OCI-LY1 (cell line): ENCODE measurements around the gene TPRA1.

Experiments used
- H2AFZ ChIP-seq: fragments of 200-600 bp; sonication (generic), shearing (Covaris generic); 2 replicates; pipeline ENCODE4 v1.6.0; 2014; ENCODE audit warnings: antibody characterized with exemption, mild to moderate bottlenecking, low read length
- H3F3A ChIP-seq: fragments of 200-600 bp; sonication (generic), shearing (Covaris generic); 2 replicates; pipeline ENCODE4 v1.6.0; 2014; ENCODE audit warnings: mild to moderate bottlenecking, antibody characterized with exemption, low read length, moderate library complexity; ENCODE audit not compliant: insufficient read depth
- H3K27ac ChIP-seq: fragments of 200-600 bp; sonication (generic); 2 replicates; pipeline ENCODE4 v1.5.1; 2014; ENCODE audit warnings: low read length, mixed run types, mild to moderate bottlenecking, low read depth; ENCODE audit not compliant: poor library complexity, severe bottlenecking
- H3K27me3 ChIP-seq: fragments of 200-600 bp; sonication (generic); 2 replicates; pipeline ENCODE4 v1.6.0; 2014; ENCODE audit warnings: antibody characterized with exemption, mild to moderate bottlenecking, low read length, moderate library complexity; ENCODE audit not compliant: insufficient read depth
- H3K36me3 ChIP-seq: fragments of 200-600 bp; sonication (generic); 2 replicates; pipeline ENCODE4 v1.6.1; 2014; ENCODE audit warnings: mild to moderate bottlenecking, antibody characterized with exemption, low read length, moderate library complexity, mixed read lengths; ENCODE audit not compliant: insufficient read depth
- H3K4me1 ChIP-seq: fragments of 200-600 bp; sonication (generic); 2 replicates; pipeline ENCODE4 v1.5.1; 2014; ENCODE audit warnings: mild to moderate bottlenecking, low read length, moderate library complexity; ENCODE audit not compliant: insufficient read depth, severe bottlenecking
- H3K4me2 ChIP-seq: fragments of 200-600 bp; sonication (generic), shearing (Covaris generic); 2 replicates; pipeline ENCODE4 v1.6.1; 2014; ENCODE audit warnings: low read length
- H3K4me3 ChIP-seq: fragments of 200-600 bp; sonication (generic); 2 replicates; pipeline ENCODE4 v1.5.1; 2014; ENCODE audit warnings: low read length, low read depth, mild to moderate bottlenecking, mixed read lengths; ENCODE audit not compliant: poor library complexity, severe bottlenecking
- H3K79me2 ChIP-seq: fragments of 200-600 bp; shearing (Covaris generic); 2 replicates; pipeline ENCODE4 v1.6.1; 2016; ENCODE audit warnings: mixed run types, low read length, mixed read lengths; ENCODE audit not compliant: insufficient read depth
- H3K9ac ChIP-seq: fragments of 200-600 bp; sonication (generic), shearing (Covaris generic); 2 replicates; pipeline ENCODE4 v1.6.1; 2014; ENCODE audit warnings: mild to moderate bottlenecking, low read length, mixed read lengths
- H3K9me2 ChIP-seq: fragments of 200-600 bp; sonication (generic), shearing (Covaris generic); 2 replicates; pipeline ENCODE4 v1.6.1; 2014; ENCODE audit warnings: low read depth, mild to moderate bottlenecking, low read length, mixed read lengths
- H3K9me3 ChIP-seq: fragments of 200-600 bp; shearing (Covaris generic); 2 replicates; pipeline ENCODE4 v1.6.1; 2014; ENCODE audit warnings: low read length, mixed read lengths
- H4K20me1 ChIP-seq: fragments of 200-600 bp; sonication (generic), shearing (Covaris generic); 2 replicates; pipeline ENCODE4 v1.6.0; 2016; ENCODE audit warnings: mild to moderate bottlenecking, low read length; ENCODE audit not compliant: insufficient read depth
- CTCF ChIP-seq: fragments of 200-600 bp; sonication (generic), shearing (Covaris generic); IDR thresholded peaks from 2 replicates; pipeline ENCODE4 v1.5.1; 2017; ENCODE audit warnings: mild to moderate bottlenecking, antibody characterized with exemption, low read length, moderate library complexity, mixed read lengths
- EZH2 ChIP-seq: fragments of 200-600 bp; sonication (generic), shearing (Covaris generic); IDR thresholded peaks from 2 replicates; pipeline ENCODE4 v1.8.0; 2017; ENCODE audit warnings: borderline replicate concordance, mixed run types, mild to moderate bottlenecking, antibody characterized with exemption, low read length, moderate library complexity, mixed read lengths

TPRA1 gene

GRCh38 chr3:127632035-127632820 is 41.7 kb upstream of the TPRA1 start:
- Histone ChIP-seq H3K27me3 (no peaks in the 10 kb centered on the region), H3K9me3 (no peaks in the 10 kb centered on the region), H3K4me3 (no peak overlapping the region), H3K4me1 (peaks cover 20% of the 10 kb centered on the region), H3K9me2 (no peaks in the 10 kb centered on the region), H2AFZ (no peak overlapping the region), H3K4me2 (no peak overlapping the region), H3F3A (no peaks in the 10 kb centered on the region), H3K9ac (no peak overlapping the region), H3K79me2 (peaks cover 5% of the 10 kb centered on the region; the same call in 1 of the 2 replicates), H3K36me3 (no peaks in the 10 kb centered on the region), H4K20me1 (no peaks in the 10 kb centered on the region), H3K27ac (no peak overlapping the region)
- no peak for TF ChIP-seq EZH2
- no peak for TF ChIP-seq CTCF

GRCh38 chr3:127630811-127631714 is 40.5 kb upstream of the TPRA1 start:
- H3K9ac ChIP-seq, result peak overlapping the region; percentile 68; the same call in 1 of the 2 replicates

More at GRCh38 chr3:127630811-127631714, 40.5 kb upstream of the TPRA1 start:
- H3K4me1 ChIP-seq, result peaks cover 23% of the 10 kb centered on the region
- no peaks in the 10 kb centered on the region for H3K9me3 ChIP-seq
- H3K79me2 ChIP-seq, result peaks cover 5% of the 10 kb centered on the region; the same call in 1 of the 2 replicates
- H3K36me3 ChIP-seq, result no peaks in the 10 kb centered on the region
- H3K4me2 ChIP-seq, result peak overlapping the region; percentile 62; the same call in 1 of the 2 replicates
- peak overlapping the region; percentile 33 for H3K27ac ChIP-seq
- H3K4me3 ChIP-seq, result peak overlapping the region; percentile 58
- TF ChIP-seq EZH2, result no peak
- no peak for TF ChIP-seq CTCF
- no peaks in the 10 kb centered on the region; the same call in 1 of the 2 replicates for H3K27me3 ChIP-seq
- no peaks in the 10 kb centered on the region for H4K20me1 ChIP-seq
- H2AFZ ChIP-seq, result no peak overlapping the region
- no peaks in the 10 kb centered on the region for H3K9me2 ChIP-seq
- no peaks in the 10 kb centered on the region for H3F3A ChIP-seq
